Progenitor cell of endocrine pancreas (in vitro differentiated cells): ENCODE results near the gene BTBD3. TPM values are rescaled to one million over a fixed set of nuclear protein-coding genes. Genes with fewer than 3 reads are reported as not detected.

Experiments used
- DNase-seq: peaks from one replicate; pipeline ENCODE4 v3.0.0; 2021; ENCODE audit warnings: low spot score; ENCODE audit not compliant: unreplicated experiment
- H3K27ac Mint-ChIP-seq: 2 replicates; pipeline ENCODE4 v1.8.0; 2021; ENCODE audit warnings: mild to moderate bottlenecking, moderate library complexity, mixed read lengths
- H3K27me3 Mint-ChIP-seq: 2 replicates; pipeline ENCODE4 v1.8.0; 2021; ENCODE audit warnings: mixed read lengths
- H3K36me3 Mint-ChIP-seq: 2 replicates; pipeline ENCODE4 v1.8.0; 2022; ENCODE audit warnings: mixed read lengths; ENCODE audit not compliant: insufficient read depth
- H3K4me1 Mint-ChIP-seq: 2 replicates; pipeline ENCODE4 v1.8.0; 2021; ENCODE audit warnings: low read depth, mixed read lengths
- H3K4me3 Mint-ChIP-seq: 2 replicates; pipeline ENCODE4 v1.8.0; 2021; ENCODE audit warnings: low read depth, mild to moderate bottlenecking, moderate library complexity, mixed read lengths
- H3K9me3 Mint-ChIP-seq: 2 replicates; pipeline ENCODE4 v1.8.0; 2021; ENCODE audit warnings: low read depth, mixed read lengths
- long read RNA-seq: library from polyadenylated mRNA; unstranded; transcript quantifications from one replicate; pipeline ENCODE4 v2.0.0, GENCODE V29; 2020
- total RNA-seq: library from RNA; stranded (reverse); gene quantifications from 2 replicates; pipeline ENCODE4 v1.2.1, GENCODE V29; 2021
- TF ChIP-seq, protein P1 (sequence below): fragments of 200-600 bp; sonication (generic); IDR thresholded peaks from one replicate; pipeline ENCODE4 v1.5.0; 2021; ENCODE audit warnings: antibody characterized with exemption, mild to moderate bottlenecking; ENCODE audit not compliant: unreplicated experiment

BTBD3 gene
- 98.9 and 104 TPM in 2 replicates for total RNA-seq
- long read RNA-seq, full-length matches to known transcripts, result 24 of 62 reads
- long read RNA-seq, partial matches to known transcripts, result 3 of 62 reads
- long read RNA-seq, other reads (novel, unspliced or antisense), result 35 of 62 reads

DNA sequence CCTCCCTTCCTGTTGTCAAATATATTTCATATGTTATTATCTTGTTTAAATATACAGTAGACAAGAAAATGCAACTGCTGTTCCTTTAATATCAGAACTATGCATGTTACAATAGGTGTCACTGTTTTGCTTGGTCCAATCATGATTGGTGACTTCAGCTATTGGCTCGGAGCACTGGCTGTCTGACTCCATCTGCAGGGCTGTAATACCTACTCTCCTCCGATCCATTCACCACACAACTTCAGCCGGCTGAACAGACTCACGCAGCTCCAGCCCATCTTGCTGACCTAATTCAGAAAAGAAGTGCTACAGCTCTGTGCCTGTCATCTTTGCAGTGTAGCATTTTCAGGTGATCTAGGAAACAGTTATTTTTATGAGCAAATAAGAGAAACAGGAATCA is at the start of gene BTBD3:
BTBD3 (plus strand) TSS at position 231 of the 400 bp plus-strand sequence. CDS start 383 bp downstream, outside the sequence.
- no peak for DNase-seq
- no peaks in the 10 kb centered on the region for H3K27me3 Mint-ChIP-seq
- peak within 1 kb of the TSS; percentile 74 for H3K4me3 Mint-ChIP-seq
- TF ChIP-seq, protein P1, sequence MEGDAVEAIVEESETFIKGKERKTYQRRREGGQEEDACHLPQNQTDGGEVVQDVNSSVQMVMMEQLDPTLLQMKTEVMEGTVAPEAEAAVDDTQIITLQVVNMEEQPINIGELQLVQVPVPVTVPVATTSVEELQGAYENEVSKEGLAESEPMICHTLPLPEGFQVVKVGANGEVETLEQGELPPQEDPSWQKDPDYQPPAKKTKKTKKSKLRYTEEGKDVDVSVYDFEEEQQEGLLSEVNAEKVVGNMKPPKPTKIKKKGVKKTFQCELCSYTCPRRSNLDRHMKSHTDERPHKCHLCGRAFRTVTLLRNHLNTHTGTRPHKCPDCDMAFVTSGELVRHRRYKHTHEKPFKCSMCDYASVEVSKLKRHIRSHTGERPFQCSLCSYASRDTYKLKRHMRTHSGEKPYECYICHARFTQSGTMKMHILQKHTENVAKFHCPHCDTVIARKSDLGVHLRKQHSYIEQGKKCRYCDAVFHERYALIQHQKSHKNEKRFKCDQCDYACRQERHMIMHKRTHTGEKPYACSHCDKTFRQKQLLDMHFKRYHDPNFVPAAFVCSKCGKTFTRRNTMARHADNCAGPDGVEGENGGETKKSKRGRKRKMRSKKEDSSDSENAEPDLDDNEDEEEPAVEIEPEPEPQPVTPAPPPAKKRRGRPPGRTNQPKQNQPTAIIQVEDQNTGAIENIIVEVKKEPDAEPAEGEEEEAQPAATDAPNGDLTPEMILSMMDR, result no peak
- H3K9me3 Mint-ChIP-seq, result no peaks in the 10 kb centered on the region
- peaks cover 5% of the 10 kb centered on the region for H3K36me3 Mint-ChIP-seq
- H3K27ac Mint-ChIP-seq, result peak within 1 kb of the TSS; percentile 87
- H3K4me1 Mint-ChIP-seq, result peaks cover 58% of the 10 kb centered on the region

DNA sequence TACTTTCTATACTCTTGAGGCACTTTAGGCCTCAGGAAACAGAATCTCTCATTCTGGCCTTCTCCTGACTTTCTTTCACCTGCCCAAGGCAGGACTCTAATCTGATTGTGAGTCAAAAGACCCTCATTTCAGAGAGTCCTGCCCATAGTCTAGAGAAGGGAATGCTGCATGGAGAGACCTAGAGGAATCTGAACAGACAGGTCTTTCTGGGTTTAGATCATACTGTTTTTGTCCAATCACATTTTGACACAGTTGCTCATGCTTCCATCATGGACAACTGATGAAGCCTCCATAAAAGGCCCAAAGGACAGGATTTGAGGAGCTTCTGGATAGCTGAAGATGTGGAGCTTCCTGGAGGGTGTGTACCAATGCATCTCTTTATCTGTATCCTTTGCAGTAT is 48.1 kb upstream of the BTBD3 start:
- H3K27ac Mint-ChIP-seq, result no peak overlapping the region
- H3K4me3 Mint-ChIP-seq, result no peak overlapping the region
- no peaks in the 10 kb centered on the region for H3K9me3 Mint-ChIP-seq
- no peaks in the 10 kb centered on the region for H3K27me3 Mint-ChIP-seq
- H3K36me3 Mint-ChIP-seq, result no peaks in the 10 kb centered on the region
- DNase-seq, result no peak
- H3K4me1 Mint-ChIP-seq, result peaks cover 18% of the 10 kb centered on the region
- TF ChIP-seq, protein P1, result no peak

DNA sequence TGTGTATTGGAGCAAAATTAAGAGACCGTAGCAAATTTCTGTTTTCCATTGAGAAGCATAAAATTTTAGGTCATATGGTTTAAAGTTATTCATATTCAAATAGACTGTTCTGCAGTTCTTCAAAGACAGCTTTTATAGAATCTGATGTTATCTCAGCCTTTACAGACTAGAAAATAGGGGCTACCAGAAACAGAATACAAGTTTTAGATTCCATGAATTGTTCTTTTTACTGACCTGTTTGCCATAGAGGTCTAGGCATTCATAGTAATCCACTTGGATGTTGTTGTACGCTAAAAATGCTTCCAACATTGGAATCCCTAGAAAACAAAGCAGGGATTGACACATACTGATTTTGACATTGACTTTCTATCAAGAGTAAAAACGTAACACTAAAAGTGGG is 47.3 kb upstream of the BTBD3 start:
- no peak overlapping the region for H3K4me3 Mint-ChIP-seq
- H3K9me3 Mint-ChIP-seq, result no peaks in the 10 kb centered on the region
- H3K36me3 Mint-ChIP-seq, result no peaks in the 10 kb centered on the region
- H3K27ac Mint-ChIP-seq, result no peak overlapping the region
- DNase-seq, result no peak
- H3K27me3 Mint-ChIP-seq, result no peaks in the 10 kb centered on the region
- H3K4me1 Mint-ChIP-seq, result peaks cover 18% of the 10 kb centered on the region
- TF ChIP-seq, protein P1, result no peak

DNA sequence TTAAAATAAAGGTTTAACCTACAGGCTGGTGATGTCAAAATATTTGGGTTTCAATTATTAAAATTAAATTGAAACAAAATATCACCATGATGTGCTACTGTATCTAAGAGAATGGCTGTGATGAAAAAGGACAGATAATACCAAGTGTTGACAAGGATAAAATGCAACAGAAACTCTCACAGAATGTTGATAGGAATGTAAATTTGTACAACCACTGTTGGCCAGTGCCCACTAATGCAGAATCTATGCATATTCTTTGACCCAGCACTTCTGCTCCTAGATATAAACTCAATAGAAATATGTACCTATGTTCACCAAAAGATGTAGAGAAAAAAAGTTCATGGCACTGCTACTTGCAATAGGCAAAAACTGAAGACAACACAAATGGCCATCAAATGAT is 41.1 kb upstream of the BTBD3 start:
- Mint-ChIP-seq H3K36me3 (no peaks in the 10 kb centered on the region), H3K4me1 (peaks cover 8% of the 10 kb centered on the region), H3K4me3 (no peak overlapping the region), H3K27ac (no peak overlapping the region), H3K27me3 (no peaks in the 10 kb centered on the region), H3K9me3 (no peaks in the 10 kb centered on the region)
- no peak for DNase-seq
- TF ChIP-seq, protein P1, result no peak

DNA sequence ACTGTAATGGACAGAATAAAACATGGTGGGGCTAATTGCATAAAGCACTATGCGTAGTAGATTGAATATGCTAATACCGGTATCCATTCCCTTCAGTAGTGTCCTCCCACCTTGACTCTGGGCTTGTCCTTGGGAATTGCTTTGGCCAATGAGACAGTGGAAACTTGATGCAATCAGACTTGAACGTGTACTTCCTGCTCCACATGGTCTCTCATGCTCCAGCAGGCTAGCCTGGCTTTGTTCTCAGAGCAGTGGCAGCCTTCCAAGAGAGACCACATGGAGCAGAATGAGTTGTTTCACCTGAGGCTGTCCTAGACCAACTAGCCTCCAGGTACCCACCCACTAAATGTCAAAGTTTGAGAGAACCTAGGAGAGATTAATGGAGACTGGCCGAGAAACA is 37.0 kb upstream of the BTBD3 start:
- Mint-ChIP-seq H3K27me3 (no peaks in the 10 kb centered on the region), H3K4me3 (no peak overlapping the region), H3K36me3 (no peaks in the 10 kb centered on the region), H3K9me3 (no peaks in the 10 kb centered on the region), H3K27ac (no peak overlapping the region), H3K4me1 (no peaks in the 10 kb centered on the region)
- TF ChIP-seq, protein P1, result no peak
- no peak for DNase-seq
